Activated gamma-delta T cell treated with anti-CD3 and anti-CD28 coated beads, Interleukin-2, amount 50 U/mL, for 16 hours (primary cell): ENCODE data around the gene EPN3.

Experiments
- DNase-seq: peaks from one replicate; pipeline ENCODE4 v3.0.0-alpha.2; 2020; ENCODE audit warnings: low read depth

EPN3 gene

DNA sequence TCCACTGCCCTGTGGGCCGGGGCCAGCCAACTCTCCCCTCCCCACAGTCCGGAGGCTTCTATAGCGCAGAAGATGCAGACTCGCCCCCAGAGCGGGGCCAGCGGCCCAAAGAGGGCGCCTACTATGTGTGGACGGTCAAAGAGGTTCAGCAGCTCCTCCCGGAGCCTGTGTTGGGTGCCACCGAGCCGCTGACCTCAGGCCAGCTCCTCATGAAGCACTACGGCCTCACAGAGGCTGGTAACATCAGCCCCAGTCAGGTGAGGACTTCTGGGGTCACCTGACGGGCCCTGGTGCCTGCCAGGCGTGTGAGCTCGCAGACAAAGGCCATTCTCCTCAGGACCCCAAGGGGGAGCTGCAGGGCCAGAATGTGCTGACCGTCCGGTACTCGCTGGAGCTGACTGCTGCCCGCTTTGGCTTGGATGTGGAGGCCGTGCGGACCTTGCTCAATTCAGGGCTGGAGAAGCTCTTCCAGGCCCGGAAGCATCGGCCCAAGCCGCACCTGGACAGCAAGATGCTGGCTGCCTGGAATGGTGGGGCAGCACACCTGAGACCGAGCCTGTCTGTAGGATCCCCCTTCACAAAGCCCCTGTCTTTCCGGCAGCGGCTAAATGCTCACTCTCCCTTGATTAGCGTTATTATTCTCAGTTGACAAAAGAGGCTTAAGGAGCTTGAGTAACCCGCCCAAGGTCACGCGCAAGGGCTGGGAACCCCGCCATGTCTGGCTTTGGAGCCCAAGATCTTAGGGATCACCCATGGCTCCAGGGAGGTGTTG lies 18.3 kb downstream of the EPN3 start:
- DNase-seq: no peak

DNA sequence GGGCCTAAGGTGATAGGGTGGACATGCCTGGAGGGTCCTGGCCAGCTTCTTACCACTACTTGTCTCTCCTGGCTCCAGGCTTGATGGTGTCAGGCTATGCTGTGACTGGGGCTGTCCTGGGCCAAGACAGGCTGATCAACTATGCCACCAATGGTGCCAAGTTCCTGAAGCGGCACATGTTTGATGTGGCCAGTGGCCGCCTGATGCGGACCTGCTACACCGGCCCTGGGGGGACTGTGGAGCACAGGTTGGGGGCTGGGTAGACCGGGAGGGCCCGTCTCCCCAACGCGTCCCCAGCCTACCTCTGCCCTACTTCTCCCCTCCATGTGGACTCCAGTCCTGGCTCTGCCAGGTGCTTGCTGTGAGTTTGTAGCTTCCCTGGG lies 18.9 kb downstream of the EPN3 start:
- no peak for DNase-seq

DNA sequence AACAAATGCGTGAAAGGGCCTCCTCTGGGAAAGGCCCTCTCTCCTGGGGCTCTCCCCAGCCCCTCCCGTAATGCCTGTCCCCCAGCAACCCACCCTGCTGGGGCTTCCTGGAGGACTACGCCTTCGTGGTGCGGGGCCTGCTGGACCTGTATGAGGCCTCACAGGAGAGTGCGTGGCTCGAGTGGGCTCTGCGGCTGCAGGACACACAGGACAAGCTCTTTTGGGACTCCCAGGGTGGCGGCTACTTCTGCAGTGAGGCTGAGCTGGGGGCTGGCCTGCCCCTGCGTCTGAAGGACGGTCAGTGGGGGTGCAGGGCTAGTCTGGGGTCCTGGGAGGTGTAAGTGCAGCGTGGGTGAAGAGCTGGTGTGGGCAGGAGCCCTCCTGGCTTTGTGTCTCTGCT lies 19.3 kb downstream of the EPN3 start:
- DNase-seq: no peak

DNA sequence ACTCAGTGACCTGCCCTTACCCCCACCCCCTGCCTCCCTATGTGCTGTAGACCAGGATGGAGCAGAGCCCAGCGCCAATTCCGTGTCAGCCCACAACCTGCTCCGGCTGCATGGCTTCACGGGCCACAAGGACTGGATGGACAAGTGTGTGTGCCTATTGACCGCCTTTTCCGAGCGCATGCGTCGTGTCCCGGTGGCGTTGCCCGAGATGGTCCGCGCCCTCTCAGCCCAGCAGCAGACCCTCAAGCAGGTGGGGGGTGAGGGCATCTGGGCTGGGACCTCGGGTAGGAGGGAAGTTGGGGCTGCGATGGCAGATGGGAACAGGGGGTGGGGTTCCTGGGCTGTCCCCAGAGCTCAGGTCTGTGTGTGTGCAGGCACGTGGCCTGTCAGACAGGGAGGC lies 21.7 kb downstream of the EPN3 start:
- DNase-seq: no peak

DNA sequence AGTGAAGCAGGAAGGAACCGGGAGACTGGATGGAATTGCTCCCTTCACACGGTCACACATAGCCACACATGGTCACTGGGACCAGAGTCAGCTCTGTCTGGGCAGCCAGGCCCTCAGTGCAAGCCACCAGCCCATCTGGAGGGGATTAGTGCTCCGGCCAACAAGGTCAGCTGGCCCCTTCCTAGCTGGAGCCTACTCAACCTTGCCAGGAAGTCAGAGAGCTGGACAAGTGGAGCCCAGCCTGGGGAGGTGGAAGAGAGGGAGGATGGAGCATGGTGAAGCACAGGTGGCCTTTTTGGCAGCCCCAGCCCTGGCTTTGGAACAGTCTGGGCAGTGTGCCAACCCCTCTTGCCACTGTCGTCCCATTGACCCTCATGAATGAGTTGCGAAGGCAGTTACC lies 24.3 kb downstream of the EPN3 start:
- DNase-seq: no peak

DNA sequence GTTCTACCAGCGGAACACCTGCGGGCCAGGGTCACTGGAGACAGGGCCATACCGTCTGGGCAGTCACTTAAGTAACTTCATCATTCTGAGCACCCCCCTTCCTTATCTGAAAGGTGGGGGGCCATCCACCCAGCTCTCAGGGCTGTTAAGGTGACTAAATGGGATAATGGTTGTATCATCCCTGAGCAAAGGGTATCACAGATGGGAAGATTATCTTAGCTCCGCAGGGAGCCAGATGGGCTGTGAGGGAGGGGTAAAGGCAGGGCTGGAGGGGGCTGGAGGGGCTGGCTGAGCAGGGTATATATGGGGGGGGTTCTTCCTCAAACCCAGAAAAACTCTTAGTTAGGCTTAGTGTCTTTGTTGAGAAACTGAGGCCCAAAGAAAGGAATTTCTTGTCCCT lies 25.1 kb downstream of the EPN3 start:
- no peak for DNase-seq

DNA sequence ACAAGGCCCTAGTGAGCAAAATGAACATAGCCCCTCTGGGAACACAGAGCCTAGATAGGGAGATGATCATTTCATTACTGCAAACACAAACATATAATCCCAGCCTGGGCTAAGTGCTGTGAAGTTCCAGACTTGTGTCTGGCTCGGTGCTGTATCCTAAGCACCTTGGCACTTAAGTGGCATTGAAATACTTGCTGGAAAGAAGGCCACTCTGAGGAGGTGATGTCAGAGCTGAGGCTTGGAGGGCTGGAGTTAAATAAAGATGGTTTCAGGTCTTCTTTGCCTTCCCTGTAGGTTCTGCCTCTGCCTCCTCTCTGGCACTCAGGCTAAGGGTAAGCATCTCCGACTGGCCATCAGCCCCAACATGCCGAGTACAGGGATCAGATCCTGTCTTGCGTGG lies 25.6 kb downstream of the EPN3 start:
- DNase-seq: no peak

DNA sequence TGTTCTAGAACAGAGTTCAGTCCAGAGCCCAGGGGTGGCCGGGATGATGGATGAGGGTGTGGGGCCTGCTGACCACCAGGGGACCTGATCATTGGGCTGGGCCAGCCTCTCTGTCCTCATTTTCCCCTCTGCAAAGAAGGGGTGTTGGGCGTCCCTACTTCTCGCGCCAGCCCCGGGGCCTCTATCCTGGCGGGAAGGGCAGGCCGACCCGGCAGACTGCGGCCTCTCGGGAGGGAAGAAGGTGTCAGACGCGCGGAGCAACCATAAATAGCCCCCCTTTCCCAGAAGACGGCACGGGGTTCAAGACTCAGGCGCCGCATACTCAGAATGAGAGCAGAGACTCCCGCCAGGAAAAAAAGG lies 26.0 kb downstream of the EPN3 start:
- no peak for DNase-seq

DNA sequence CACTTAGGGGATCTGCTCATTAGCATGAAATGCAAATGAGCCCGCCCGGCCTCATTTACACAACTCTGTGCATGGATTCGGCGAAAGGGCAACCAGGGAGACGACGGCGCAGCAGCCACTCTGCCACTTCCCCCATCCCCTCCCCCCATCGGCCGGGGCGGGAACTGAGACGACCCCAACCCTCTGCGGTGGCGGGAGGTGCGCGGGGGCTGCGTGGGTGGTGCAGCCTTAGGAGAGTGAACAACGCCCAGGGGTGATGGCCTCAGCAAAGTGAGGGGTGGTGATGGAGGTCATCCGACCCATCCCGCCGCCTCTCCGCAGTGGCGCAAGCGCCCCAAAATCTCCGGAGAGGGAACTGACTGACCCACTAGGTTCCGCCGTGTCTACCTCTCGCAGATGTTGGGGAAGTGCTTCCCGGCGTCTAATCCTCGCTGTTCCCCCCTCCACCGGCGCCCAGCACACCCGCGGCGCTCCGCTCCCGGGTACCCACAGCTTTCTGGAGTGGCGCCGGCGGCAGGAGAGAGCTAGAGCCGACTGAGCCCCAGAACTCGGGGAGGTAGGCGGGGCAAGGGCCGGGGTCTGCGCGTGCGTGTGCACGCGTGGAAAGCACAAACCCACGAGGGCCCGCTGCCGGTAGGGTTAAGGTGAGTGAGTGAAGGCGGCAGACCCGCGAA lies 26.5 kb downstream of the EPN3 start:
- no peak for DNase-seq

DNA sequence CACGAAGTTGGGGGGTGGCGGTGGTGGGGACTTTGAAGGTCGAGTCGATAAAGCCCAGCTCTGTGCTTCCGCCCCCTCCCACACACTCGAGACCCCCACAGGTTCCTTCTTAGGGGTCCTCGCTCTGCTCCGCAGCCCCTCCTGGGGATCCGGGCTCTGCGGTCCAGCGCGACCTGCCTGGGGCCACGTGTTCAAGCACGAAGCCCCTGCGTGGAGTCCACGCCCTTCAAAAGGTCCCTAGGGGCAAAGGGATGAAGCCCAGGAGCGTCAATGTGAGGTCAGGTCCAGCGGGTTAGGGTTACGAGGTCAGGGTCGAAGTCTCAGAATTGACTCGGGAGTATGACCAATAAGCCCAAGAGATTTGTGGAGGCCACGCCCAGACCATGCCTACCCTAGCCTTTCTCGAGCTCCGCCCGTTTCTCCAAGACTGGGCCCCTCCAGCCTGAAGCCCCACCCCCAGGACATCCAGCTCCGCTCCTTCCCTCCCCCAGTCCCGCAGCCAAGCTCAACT lies 27.2 kb downstream of the EPN3 start:
- no peak for DNase-seq

DNA sequence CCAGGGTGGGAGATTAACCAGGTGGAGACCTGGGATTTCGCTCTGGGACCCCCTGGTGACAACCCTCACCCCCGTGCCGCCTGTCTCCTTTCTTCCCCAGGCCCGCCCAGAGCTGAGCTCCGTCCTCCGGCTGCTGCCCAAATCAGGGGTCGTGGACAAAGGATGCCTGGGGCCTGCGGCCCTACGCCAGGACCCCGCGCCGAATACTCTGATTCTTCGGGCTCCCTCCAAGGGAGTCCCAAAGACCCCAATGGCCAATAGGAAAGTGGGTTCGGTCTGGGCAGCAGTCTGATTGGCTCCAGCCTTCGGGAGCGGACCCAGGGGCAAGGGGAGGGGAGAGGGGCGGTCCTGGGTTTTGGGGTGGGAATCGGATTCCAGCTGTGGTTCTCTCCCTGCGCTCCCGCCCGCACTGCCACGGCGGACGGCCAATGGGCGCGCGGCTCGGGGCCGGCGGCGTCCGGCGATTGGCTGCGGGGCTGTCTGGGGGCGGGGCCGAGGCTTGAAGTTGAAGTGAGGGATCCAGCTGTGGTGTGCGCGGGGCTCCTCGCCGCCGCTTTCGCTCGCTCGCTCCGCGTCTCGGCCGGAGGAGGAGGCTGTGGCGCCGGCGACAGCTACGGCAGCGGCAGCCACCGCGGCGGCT lies 27.8 kb downstream of the EPN3 start, which contains the start of gene CACNA1G:
Gene CACNA1G (plus strand): TSS at position 531 of the 640 bp plus-strand sequence. CDS start 745 bp downstream, outside the sequence.
- peak; percentile 68 for DNase-seq

DNA sequence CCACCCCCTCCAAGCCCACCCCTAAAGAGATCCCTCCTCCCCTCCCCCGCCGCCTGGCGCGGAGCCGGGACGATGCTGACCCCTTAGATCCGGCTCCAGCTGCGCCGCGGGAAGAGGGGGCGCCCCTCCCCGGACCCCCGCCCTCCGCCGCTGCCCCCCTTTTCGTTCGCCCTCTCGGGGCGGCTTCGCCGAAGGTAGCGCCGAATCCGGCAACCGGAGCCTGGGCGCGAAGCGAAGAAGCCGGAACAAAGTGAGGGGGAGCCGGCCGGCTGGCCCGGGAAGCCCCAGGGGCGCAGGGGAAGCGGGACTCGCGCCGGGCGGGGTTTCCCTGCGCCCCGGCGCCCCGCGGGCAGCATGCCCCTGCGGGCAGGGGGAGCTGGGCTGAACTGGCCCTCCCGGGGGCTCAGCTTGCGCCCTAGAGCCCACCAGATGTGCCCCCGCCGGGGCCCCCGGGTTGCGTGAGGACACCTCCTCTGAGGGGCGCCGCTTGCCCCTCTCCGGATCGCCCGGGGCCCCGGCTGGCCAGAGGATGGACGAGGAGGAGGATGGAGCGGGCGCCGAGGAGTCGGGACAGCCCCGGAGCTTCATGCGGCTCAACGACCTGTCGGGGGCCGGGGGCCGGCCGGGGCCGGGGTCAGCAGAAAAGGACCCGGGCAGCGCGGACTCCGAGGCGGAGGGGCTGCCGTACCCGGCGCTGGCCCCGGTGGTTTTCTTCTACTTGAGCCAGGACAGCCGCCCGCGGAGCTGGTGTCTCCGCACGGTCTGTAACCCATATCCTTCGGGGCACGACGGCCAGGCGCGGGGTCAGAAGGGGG lies 28.6 kb downstream of the EPN3 start:
- DNase-seq: no peak

DNA sequence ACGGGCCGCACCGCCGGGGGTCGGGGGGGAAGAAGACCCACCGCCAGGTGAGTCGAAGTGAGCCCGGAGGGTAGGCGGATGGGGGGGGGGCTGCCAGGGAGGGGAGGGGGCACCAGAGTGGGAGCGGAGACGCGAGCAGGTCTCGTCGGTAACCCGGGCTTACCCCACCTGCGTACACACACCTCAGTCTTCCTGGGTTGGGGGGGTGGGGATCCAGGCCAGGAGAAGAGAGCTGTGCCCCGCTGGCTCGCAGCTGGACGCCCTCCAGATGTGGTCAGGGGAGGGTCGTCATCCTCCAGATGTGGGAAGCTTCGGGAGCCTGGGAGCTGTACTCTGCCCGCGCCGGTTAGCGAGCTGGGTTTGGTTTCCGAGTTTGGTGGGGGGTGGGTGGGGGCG lies 29.2 kb downstream of the EPN3 start:
- no peak for DNase-seq

DNA sequence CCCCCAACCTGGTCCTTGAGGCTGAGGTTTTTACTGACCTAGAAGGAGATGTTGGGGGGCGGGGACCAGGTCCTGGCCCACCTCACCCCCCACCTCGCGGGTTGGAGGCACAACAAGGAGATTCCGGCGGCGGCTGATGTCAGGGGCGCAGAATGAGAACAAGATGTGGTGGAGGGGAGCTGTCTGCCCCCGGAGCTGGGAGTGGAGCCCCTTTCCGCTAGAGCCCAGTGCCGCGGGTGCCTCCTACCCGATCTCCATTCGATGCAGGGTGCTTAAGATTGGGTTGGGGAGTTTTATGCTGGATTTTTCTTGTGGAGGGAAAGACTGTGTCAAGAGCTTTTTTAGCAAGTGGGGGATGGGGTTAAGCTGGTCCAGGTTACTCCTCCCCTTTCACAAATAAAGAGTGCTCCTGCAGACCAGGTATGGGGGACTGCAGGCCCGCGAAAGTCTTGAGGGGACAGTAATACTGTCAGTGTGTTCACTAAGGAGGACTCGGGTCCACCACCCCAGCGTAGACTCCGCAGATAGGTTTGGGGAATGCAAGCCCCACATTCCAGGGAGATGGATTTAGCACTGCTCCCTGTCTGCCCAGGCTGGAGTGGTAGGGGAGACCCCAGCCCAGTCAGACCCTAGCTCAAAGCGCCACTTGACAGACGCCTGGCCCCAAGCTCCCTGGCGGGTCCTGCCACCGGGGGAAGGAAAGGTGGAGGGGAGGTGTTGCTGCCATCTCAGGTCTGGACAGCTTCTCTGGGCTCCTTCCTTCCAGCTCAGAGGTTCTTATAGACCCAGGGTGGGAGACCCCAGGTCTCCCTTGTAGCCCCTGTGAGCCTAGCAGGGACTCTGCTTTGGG lies 29.9 kb downstream of the EPN3 start:
- DNase-seq: no peak

DNA sequence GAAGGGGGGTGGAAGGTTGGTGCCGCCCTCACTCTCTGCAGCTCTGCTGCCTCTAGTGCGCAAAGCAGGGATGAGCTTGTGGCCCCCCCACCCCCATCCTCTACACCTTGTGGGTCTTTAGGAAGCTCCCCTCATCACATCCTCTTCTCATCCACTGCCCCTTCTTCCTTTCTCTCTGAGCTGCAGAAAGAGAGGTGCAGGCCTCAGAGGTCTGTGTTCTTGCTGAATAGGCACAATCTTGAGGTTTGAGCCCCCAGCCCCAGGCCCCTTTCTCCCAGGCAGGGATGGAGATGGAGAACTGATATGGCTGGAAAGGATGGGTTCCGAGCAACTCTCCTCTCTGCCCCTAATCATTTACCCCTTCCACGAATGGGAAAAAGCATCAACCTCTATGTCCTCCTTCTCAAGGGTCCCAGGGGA lies 30.6 kb downstream of the EPN3 start:
- no peak for DNase-seq

DNA sequence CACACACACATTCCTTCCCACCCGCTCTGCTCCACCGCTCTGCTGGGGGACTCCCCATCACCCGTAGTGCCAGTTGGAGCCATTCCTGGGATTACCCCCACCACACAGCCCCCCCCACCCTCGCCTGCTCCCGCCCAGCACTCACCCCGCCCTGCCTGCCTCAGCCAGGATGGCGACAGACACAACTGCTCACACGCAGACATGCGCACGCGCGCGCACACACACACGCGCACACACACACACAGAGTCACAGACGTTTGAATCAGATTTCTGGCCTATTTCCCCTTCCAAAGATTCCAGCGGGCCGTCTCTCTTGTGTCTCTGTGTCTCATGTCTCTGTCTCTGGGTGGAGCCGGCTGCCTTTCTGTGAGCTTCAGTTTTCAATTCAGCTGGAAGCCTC lies 32.4 kb downstream of the EPN3 start:
- DNase-seq: no peak

DNA sequence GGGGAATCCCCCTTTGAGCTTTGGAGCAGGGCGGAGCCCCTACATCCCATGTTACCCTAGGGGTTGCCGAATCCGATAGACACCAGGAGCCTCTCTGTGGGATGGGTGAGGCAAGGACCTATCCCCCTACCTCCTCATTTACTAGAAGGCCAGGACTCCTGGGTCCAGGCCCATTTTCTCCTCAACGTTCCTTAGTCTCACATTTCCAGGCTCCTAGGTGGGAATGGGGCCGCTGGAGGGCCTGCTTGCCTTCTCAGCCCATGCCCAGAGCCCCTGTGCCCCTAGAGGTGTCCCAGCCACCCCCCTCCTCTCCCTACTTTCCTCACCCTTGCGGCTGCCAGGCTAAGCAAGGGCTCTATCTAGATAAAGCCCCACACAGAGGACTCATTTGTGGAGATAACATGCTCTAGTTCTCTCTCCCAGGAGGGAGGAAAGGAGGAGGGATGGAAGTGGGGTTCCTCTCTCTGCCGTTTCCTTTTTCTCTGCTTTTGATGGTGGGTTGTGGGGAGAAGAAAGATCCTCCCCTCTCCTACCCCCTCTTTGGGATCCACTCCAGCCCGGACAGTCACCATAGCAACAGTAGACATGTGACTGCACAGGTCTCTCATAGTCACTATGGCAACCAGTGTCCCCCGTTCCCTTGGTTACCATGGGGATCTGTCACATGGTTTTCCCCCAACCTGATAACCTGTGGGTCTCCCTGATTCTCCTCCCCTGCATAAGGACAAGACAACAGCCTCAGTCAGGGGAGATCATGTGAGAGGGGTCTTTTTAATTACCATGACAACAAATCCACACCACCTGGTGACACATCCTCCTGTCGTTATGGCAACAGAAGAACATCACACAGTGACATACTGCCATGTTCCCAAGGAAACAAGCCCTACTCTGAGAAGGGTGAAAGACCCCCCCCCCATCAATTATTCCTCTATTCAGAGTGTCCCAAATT lies 33.1 kb downstream of the EPN3 start:
- DNase-seq: no peak

DNA sequence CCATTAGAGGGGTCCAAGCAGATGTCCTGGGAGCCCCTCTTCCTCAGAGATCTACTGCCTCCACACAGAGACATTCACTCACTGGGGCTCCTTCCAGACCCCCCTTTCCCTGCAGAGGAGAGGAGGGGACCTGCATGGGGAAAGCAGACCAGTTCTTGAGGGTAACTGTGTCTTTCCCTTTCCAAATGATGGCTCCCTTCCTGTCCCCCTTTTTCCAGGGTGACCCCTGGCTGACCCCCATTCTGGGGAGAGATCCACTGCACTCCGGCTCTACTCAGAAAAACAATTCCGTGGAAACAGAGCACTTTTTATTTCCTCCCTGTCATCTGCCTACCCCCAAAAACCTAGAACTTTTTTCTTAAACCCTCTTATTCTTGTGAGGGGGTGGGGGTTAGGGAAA lies 34.4 kb downstream of the EPN3 start:
- no peak for DNase-seq

DNA sequence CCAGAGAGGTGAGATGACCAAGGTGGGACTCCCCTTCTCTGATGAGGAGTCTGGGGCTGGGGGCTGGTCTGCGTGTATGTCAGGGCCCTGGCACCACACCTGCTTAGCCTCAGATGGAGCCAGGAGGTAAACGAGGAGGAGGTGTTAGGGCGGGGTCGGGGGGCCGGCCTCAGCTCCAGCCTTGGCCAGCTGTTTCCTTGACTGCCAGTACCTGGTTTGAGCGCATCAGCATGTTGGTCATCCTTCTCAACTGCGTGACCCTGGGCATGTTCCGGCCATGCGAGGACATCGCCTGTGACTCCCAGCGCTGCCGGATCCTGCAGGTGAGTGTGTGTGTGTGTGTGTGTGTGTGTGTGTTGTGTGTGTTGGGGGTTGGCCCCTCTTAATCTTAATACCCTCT lies 36.1 kb downstream of the EPN3 start:
- DNase-seq: no peak

DNA sequence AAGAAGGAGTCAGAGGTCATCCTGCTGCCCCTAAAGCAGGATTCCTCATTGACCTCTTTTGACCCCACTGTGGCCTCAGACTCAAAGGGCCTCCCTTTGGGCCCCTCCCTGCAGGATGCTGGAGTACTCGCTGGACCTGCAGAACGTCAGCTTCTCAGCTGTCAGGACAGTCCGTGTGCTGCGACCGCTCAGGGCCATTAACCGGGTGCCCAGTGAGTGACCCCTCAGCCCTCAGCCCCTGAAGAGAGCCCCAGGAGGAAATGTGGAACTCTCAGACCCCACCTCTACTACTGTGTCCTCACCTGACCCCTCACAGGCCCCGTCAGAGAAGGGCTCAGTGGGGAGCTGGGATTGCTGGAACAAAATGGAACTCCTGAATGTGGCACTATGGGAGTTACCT lies 37.1 kb downstream of the EPN3 start:
- DNase-seq: no peak
